Stomach (tissue), 9 donors: ENCODE results near the gene RGS3. TPM values are rescaled to one million over a fixed set of nuclear protein-coding genes. Genes with fewer than 3 reads are reported as not detected.

ENCODE experiments used
- DNase-seq, 2 donors: peaks; one replicate each; pipeline versions ENCODE4 v3.0.0 to v3.0.0-alpha.2; 2013 to 2019
- H3K27ac ChIP-seq, 5 donors: fragments of 200-600 bp in 4 of 5; sonication (generic) in 4 of 5; one replicate each; pipeline ENCODE4 v1.5.1; 2013 to 2019; ENCODE audit warnings: mild to moderate bottlenecking in 1 of 5, moderate library complexity in 1 of 5
- H3K27me3 ChIP-seq, 3 donors: fragments of 200-600 bp; sonication (generic); one replicate each; pipeline ENCODE4 v1.5.1; 2017 to 2019; ENCODE audit warnings: mixed run types in 1 of 3
- H3K36me3 ChIP-seq, 4 donors: fragments of 200-600 bp; sonication (generic); 1 replicate in 3 of 4; 2 replicates in 1 of 4; pipeline ENCODE4 v1.5.1; 2016 to 2019
- H3K4me1 ChIP-seq, 4 donors: fragments of 200-600 bp; sonication (generic); one replicate each; pipeline ENCODE4 v1.5.1; 2016 to 2019
- H3K4me3 ChIP-seq, 4 donors: fragments of 200-600 bp; sonication (generic) in 3 of 4; one replicate each; pipeline ENCODE4 v1.5.1; 2016 to 2019; ENCODE audit warnings: mild to moderate bottlenecking in 1 of 4
- H3K9me3 ChIP-seq, 4 donors: fragments of 200-600 bp; sonication (generic); one replicate each; pipeline ENCODE4 v1.5.1; 2016 to 2019
- EP300 ChIP-seq: sonication (generic); formaldehyde crosslinking; IDR thresholded peaks from one replicate; pipeline ENCODE4 v1.6.1; 2017; ENCODE audit warnings: antibody characterized with exemption
- POLR2A ChIP-seq, 4 donors: fragments of 450-650 bp; IDR thresholded peaks; one replicate each; pipeline ENCODE4 v1.6.1; 2016; ENCODE audit warnings: antibody characterized with exemption in 4 of 4, control low read depth in 2 of 4, mild to moderate bottlenecking in 1 of 4, moderate library complexity in 1 of 4
- POLR2AphosphoS5 ChIP-seq, 3 donors: sonication (generic); formaldehyde crosslinking; IDR thresholded peaks; one replicate each; pipeline ENCODE4 v1.6.1; 2016; ENCODE audit warnings: antibody characterized with exemption in 3 of 3
- WGBS, 5 donors: extraction: QIAGEN DNeasy Blood & Tissue Kit in 3 of 5; methylation state at CpG; one replicate each; pipeline versions ENCODE4 v1.1.5 to v1.1.7; 2013 to 2018; 5-methylcytosine and 5-hydroxymethylcytosine counted together
- intact Hi-C: fragments of 100-400 bp; cut with DNase I; formaldehyde crosslinking; loops from one replicate; pipeline ENCODE4 v1.15.1; 2023; ENCODE audit warnings: low total_unique reads
- polyA plus RNA-seq, 3 donors: library from polyadenylated mRNA; stranded (reverse); fragments of 200-250 nt; gene quantifications; one replicate each; pipeline ENCODE4 v1.2.3, GENCODE V29; 2013
- total RNA-seq, 5 donors: library from RNA; depleted of rRNA; stranded (reverse); fragments of >200 nt; gene quantifications; one replicate each; pipeline versions ENCODE4 v1.1.0 to v1.2.3, GENCODE V29; 2014 to 2016
- TF ChIP-seq, protein P1 (sequence below), 7 experiments: fragments of 450-650 bp in 4 of 7; fragments of 200-600 bp in 3 of 7; sonication (generic) in 3 of 7; IDR thresholded peaks; one replicate each; pipeline ENCODE4 v1.5.1; 2016 to 2019; ENCODE audit warnings: antibody characterized with exemption in 7 of 7, control low read depth in 2 of 7, mild to moderate bottlenecking in 1 of 7
- donor health status: healthy with polysubstance abuse.
- donor health status: Bipolar disorder and iron deficiency.
- donor health status: healthy.

The RGS3 gene
- total and polyA plus RNA-seq, 8 donors: 26.6 to 71.4 (median 35.7) TPM

- Histone ChIP-seq H3K4me1 (peaks cover 0 to 17% (median 6%) of the 10 kb centered on the region in 4 donors), H3K27ac (no peak overlapping the region), H3K9me3 (no peaks in the 10 kb centered on the region), H3K27me3 (no peaks in the 10 kb centered on the region), H3K4me3 (no peak overlapping the region), H3K36me3 (no peaks in the 10 kb centered on the region)
- WGBS, 5 donors: 89 to 94% (median 93%) methylated on average over 15 of the region's 15 CpGs
- DNase-seq: no peak
- no peak for TF ChIP-seq POLR2A (IDR thresholded peaks at IDR 0.05)
- TF ChIP-seq EP300: no peak
- TF ChIP-seq, protein P1, sequence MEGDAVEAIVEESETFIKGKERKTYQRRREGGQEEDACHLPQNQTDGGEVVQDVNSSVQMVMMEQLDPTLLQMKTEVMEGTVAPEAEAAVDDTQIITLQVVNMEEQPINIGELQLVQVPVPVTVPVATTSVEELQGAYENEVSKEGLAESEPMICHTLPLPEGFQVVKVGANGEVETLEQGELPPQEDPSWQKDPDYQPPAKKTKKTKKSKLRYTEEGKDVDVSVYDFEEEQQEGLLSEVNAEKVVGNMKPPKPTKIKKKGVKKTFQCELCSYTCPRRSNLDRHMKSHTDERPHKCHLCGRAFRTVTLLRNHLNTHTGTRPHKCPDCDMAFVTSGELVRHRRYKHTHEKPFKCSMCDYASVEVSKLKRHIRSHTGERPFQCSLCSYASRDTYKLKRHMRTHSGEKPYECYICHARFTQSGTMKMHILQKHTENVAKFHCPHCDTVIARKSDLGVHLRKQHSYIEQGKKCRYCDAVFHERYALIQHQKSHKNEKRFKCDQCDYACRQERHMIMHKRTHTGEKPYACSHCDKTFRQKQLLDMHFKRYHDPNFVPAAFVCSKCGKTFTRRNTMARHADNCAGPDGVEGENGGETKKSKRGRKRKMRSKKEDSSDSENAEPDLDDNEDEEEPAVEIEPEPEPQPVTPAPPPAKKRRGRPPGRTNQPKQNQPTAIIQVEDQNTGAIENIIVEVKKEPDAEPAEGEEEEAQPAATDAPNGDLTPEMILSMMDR (IDR thresholded peaks at IDR 0.05): no peak
- no peak for TF ChIP-seq POLR2AphosphoS5 (IDR thresholded peaks at IDR 0.05)
- intact Hi-C loops: loop anchor here (5.0 kb wide), 1 partner anchor 48 kb away; no protein-coding TSS in a partner anchor
Measured at GRCh38 chr9:113645227-113645977, 181.9 kb downstream of the RGS3 start.

DNA sequence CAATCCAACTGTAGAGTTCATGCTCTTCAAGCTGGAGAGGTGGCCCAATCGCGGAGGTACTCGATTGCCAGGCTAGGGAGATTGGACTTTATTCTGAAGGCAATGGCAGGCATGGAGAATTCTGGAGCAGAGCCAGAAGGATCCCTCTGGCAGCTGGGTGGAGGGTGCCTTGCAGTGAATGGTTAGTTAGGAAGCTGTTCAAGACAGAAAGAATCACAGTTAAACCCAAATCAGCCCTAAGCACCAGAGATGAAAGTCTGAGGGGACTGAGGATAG, 182.4 kb downstream of the RGS3 start:
- Histone ChIP-seq H3K4me1 (peaks cover 0 to 12% (median under 1%) of the 10 kb centered on the region in 4 donors), H3K4me3 (no peak overlapping the region), H3K36me3 (no peaks in the 10 kb centered on the region), H3K9me3 (no peaks in the 10 kb centered on the region), H3K27me3 (no peaks in the 10 kb centered on the region), H3K27ac (no peak overlapping the region)
- TF ChIP-seq POLR2AphosphoS5 (IDR thresholded peaks at IDR 0.05) (no peak), POLR2A (IDR thresholded peaks at IDR 0.05) (no peak), EP300 (no peak)
- TF ChIP-seq, protein P1 (IDR thresholded peaks at IDR 0.05): no peak
- DNase-seq: no peak
- intact Hi-C loops: loop anchor here (5.0 kb wide), 1 partner anchor 49 kb away; no protein-coding TSS in a partner anchor
- WGBS, 5 donors: 66 to 80% (median 74%) methylated on average over 3 of the region's 3 CpGs; no CpG with 5 or more reads in 1 of the 5 donors

GRCh38 chr9:113646491-113646890, 183.0 kb downstream of the RGS3 start:
- WGBS, 5 donors: 92 to 97% (median 94%) methylated on average over 7 of the region's 7 CpGs
- peaks cover 0 to 6% (median 0%) of the 10 kb centered on the region in 4 donors for H3K4me1 ChIP-seq
- no peak for TF ChIP-seq POLR2A (IDR thresholded peaks at IDR 0.05)
- TF ChIP-seq, protein P1 (IDR thresholded peaks at IDR 0.05): no peak
- TF ChIP-seq POLR2AphosphoS5 (IDR thresholded peaks at IDR 0.05): no peak
- no peak for TF ChIP-seq EP300
- no peaks in the 10 kb centered on the region for H3K27me3 ChIP-seq
- H3K9me3 ChIP-seq: no peaks in the 10 kb centered on the region
- intact Hi-C loops: loop anchor here (5.0 kb wide), 1 partner anchor 49 kb away; no protein-coding TSS in a partner anchor
- no peak for DNase-seq
- H3K36me3 ChIP-seq: no peaks in the 10 kb centered on the region
- no peak overlapping the region for H3K27ac ChIP-seq
- H3K4me3 ChIP-seq: no peak overlapping the region

Other genes with a start within 250 kb of the RGS3 start
- gene FKBP15, start 242.4 kb upstream of the RGS3 start, total RNA-seq: 10 to 100 TPM; 11.1 to 36.6 (median 23.8) TPM
- 1 to 10 TPM; 5.5 to 9.6 (median 6.0) TPM for gene FKBP15, start 242.4 kb upstream of the RGS3 start, polyA plus RNA-seq
- gene SLC31A1, start 242.2 kb upstream of the RGS3 start, total RNA-seq: 100 to 1,000 TPM in 1 of 5 donors, 10 to 100 TPM in 4; 11.1 to 106 (median 18.8) TPM
- 1 to 10 TPM; 4.7 to 8.2 (median 4.9) TPM for gene SLC31A1, start 242.2 kb upstream of the RGS3 start, polyA plus RNA-seq
- 10 to 100 TPM in 4 of 5 donors, 1 to 10 TPM in 1; 7.2 to 46.1 (median 25.4) TPM for gene CDC26, start 188.2 kb upstream of the RGS3 start, total RNA-seq
- gene CDC26, start 188.2 kb upstream of the RGS3 start, polyA plus RNA-seq: 10 to 100 TPM; 28.2 to 66.4 (median 45.3) TPM
- 10 to 100 TPM in 2 of 5 donors, 1 to 10 TPM in 3; 3.2 to 25.0 (median 9.9) TPM for gene PRPF4, start 188.1 kb upstream of the RGS3 start, total RNA-seq
- gene PRPF4, start 188.1 kb upstream of the RGS3 start, polyA plus RNA-seq: 10 to 100 TPM in 2 of 3 donors, 1 to 10 TPM in 1; 7.8 to 11.4 (median 10.0) TPM
- 1 to 10 TPM in 2 of 5 donors, under 1 TPM in 1, not detected in 2; 0.43 to 5.0 (median 1.8) TPM for gene RNF183, start 160.4 kb upstream of the RGS3 start, total RNA-seq
- gene RNF183, start 160.4 kb upstream of the RGS3 start, polyA plus RNA-seq: 1 to 10 TPM in 2 of 3 donors, under 1 TPM in 1; 0.46 to 5.6 (median 1.2) TPM
- gene WDR31, start 123.5 kb upstream of the RGS3 start, total RNA-seq: 1 to 10 TPM in 2 of 5 donors, under 1 TPM in 2, not detected in 1; 0.29 to 5.0 (median 0.96) TPM
- 1 to 10 TPM; 1.2 to 1.5 (median 1.3) TPM for gene WDR31, start 123.5 kb upstream of the RGS3 start, polyA plus RNA-seq
- 10 to 100 TPM in 4 of 5 donors, 1 to 10 TPM in 1; 2.2 to 60.3 (median 16.0) TPM for gene BSPRY, start 114.2 kb upstream of the RGS3 start, total RNA-seq
- 10 to 100 TPM; 16.1 to 28.9 (median 24.5) TPM for gene BSPRY, start 114.2 kb upstream of the RGS3 start, polyA plus RNA-seq
- 100 to 1,000 TPM in 3 of 5 donors, 10 to 100 TPM in 2; 41.3 to 120 (median 104) TPM for gene HDHD3, start 86.7 kb upstream of the RGS3 start, total RNA-seq
- gene HDHD3, start 86.7 kb upstream of the RGS3 start, polyA plus RNA-seq: 10 to 100 TPM; 42.5 to 81.1 (median 51.6) TPM
- 100 to 1,000 TPM in 1 of 5 donors, 10 to 100 TPM in 4; 30.8 to 102 (median 44.8) TPM for gene ALAD, start 62.4 kb upstream of the RGS3 start, total RNA-seq
- 10 to 100 TPM; 33.9 to 69.2 (median 64.8) TPM for gene ALAD, start 62.4 kb upstream of the RGS3 start, polyA plus RNA-seq
- gene POLE3, start 53.1 kb upstream of the RGS3 start, total RNA-seq: 10 to 100 TPM in 3 of 5 donors, 1 to 10 TPM in 2; 4.1 to 47.4 (median 25.4) TPM
- 10 to 100 TPM; 31.0 to 39.1 (median 31.9) TPM for gene POLE3, start 53.1 kb upstream of the RGS3 start, polyA plus RNA-seq
- gene C9orf43, start 53.0 kb upstream of the RGS3 start, total RNA-seq: under 1 TPM in 2 of 5 donors, not detected in 3; 0.55 to 0.58 TPM
- under 1 TPM; 0.19 to 0.61 (median 0.58) TPM for gene C9orf43, start 53.0 kb upstream of the RGS3 start, polyA plus RNA-seq